Testis (tissue), 3 donors: Measurements from ENCODE around the gene ZNF226. TPM values are rescaled to one million over a fixed set of nuclear protein-coding genes. Genes with fewer than 3 reads are reported as not detected.

Experiments used
- DNase-seq: peaks from one replicate; pipeline ENCODE4 v3.0.0-alpha.2; 2019
- H3K27ac ChIP-seq, 2 donors: fragments of 200-600 bp; sonication (generic); one replicate each; pipeline ENCODE4 v1.5.1; 2019
- H3K27me3 ChIP-seq: fragments of 200-600 bp; sonication (generic); one replicate; pipeline ENCODE4 v1.5.1; 2019
- H3K36me3 ChIP-seq: fragments of 200-600 bp; sonication (generic); one replicate; pipeline ENCODE4 v1.5.1; 2017; ENCODE audit warnings: low read depth; ENCODE audit errors: missing control alignments
- H3K4me1 ChIP-seq: fragments of 200-600 bp; sonication (generic); one replicate; pipeline ENCODE4 v1.5.1; 2019
- H3K4me3 ChIP-seq, 2 donors: fragments of 200-600 bp; sonication (generic); one replicate each; pipeline ENCODE4 v1.5.1; 2017 to 2019
- H3K9me3 ChIP-seq: fragments of 200-600 bp; sonication (generic); one replicate; pipeline ENCODE4 v1.5.1; 2017
- CTCF ChIP-seq, 3 experiments: fragments of 450-650 bp in 2 of 3; fragments of 200-600 bp in 1 of 3; sonication (generic) in 1 of 3; IDR thresholded peaks; one replicate each; pipeline ENCODE4 v1.5.1; 2016 to 2019; ENCODE audit warnings: antibody characterized with exemption in 3 of 3, mild to moderate bottlenecking in 2 of 3, moderate library complexity in 1 of 3
- POLR2A ChIP-seq: fragments of 450-650 bp; IDR thresholded peaks from one replicate; pipeline ENCODE4 v1.6.1; 2017; ENCODE audit warnings: antibody characterized with exemption, mild to moderate bottlenecking, moderate library complexity
- WGBS, 2 donors: methylation state at CpG; one replicate each; pipeline ENCODE4 v1.1.5; 2018; 5-methylcytosine and 5-hydroxymethylcytosine counted together
- intact Hi-C: fragments of 100-400 bp; cut with DNase I; formaldehyde crosslinking; loops from one replicate; pipeline ENCODE4 v1.15.1; 2023; ENCODE audit warnings: low total_unique reads
- polyA plus RNA-seq: library from polyadenylated mRNA; stranded (reverse); fragments of 350-450 nt; fragmentation: Illumina TruSeq; extraction: RNeasy Lipid Tissue Mini Kit (QIAGEN cat#74804); gene quantifications from one replicate; pipeline ENCODE4 v1.2.3, GENCODE V29; 2014; ENCODE audit warnings: low read depth, low replicate concordance; ENCODE audit not compliant: insufficient read depth
- total RNA-seq, 2 donors: library from RNA; depleted of rRNA; stranded (reverse); fragments of >200 nt; gene quantifications; one replicate each; pipeline ENCODE4 v1.2.3, GENCODE V29; 2016

Gene ZNF226
- total and polyA plus RNA-seq, 3 donors from 2014 or later, result 27.4 to 54.0 (median 44.1) TPM

DNA sequence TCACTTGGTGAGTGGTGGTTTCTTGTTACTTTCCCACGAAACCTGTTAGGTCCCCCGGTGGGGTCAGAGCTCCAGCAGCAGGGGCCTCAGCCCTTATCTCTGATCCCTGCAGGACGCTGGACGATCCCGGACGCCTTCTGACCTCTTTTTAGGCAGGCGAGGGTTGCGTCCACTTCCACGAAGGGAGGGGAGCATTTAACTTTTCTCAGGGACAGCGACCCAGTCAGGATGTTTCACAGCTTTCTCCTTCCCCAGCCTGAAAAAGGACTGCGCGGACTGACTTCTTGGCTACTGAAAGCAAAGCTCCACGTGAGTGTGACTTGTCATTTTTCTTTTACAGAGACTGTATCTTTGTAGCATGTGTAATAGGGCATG, 22.9 kb upstream of the ZNF226 start:
- 4 to 5% methylated on average over 13 of the region's 13 CpGs for WGBS, 2 donors
- no peak for DNase-seq
- no peak for TF ChIP-seq CTCF (IDR thresholded peaks at IDR 0.05)
- no peak for TF ChIP-seq POLR2A

GRCh38 chr19:44149776-44150175, 15.1 kb upstream of the ZNF226 start:
- H3K27me3 ChIP-seq, result no peaks in the 10 kb centered on the region
- no peaks in the 10 kb centered on the region for H3K4me1 ChIP-seq
- H3K9me3 ChIP-seq, result no peaks in the 10 kb centered on the region
- DNase-seq, result no peak
- WGBS, 2 donors, result 69 to 92% methylated on average over 4 of the region's 4 CpGs
- H3K27ac ChIP-seq, result no peak overlapping the region
- no peak overlapping the region for H3K4me3 ChIP-seq
- no peak for TF ChIP-seq CTCF (IDR thresholded peaks at IDR 0.05)
- no peak for TF ChIP-seq POLR2A
- intact Hi-C loops, result no loop called here
- no peaks in the 10 kb centered on the region for H3K36me3 ChIP-seq

More for the DNA sequence above, 22.9 kb upstream of the ZNF226 start:
- intact Hi-C loops, result no loop called here
- no peaks in the 10 kb centered on the region for H3K36me3 ChIP-seq
- H3K9me3 ChIP-seq, result no peaks in the 10 kb centered on the region
- H3K4me3 ChIP-seq, result peak overlapping the region; percentile 87 to 97
- H3K27ac ChIP-seq, result peak overlapping the region in 1 of 2 donors; percentile 62
- H3K27me3 ChIP-seq, result no peaks in the 10 kb centered on the region
- no peaks in the 10 kb centered on the region for H3K4me1 ChIP-seq

DNA sequence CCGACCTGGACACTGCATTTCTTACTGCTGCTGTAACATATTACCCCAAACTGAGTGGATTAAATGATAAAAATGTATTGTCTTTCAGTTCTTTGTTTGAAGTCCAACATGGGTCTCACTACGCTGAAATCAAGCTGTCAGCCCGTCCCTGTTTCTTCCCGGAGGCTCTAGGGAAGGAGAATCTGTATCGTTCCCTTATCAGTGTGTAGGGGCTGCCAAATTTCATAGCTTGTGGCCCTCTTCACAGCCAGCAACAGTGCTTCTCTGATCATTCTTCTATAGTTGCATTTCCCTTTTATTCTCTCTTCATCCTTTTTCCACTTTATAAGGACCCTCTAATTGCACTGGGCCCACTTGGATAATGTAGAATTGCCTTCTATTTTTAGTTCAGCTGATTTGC, 13.4 kb upstream of the ZNF226 start:
- 83 to 89% methylated on average over 5 of the region's 5 CpGs for WGBS, 2 donors
- DNase-seq, result no peak
- intact Hi-C loops, result no loop called here
- H3K4me3 ChIP-seq, result no peak overlapping the region
- no peaks in the 10 kb centered on the region for H3K27me3 ChIP-seq
- no peaks in the 10 kb centered on the region for H3K4me1 ChIP-seq
- TF ChIP-seq POLR2A (no peak), CTCF (IDR thresholded peaks at IDR 0.05) (no peak)
- H3K9me3 ChIP-seq, result no peaks in the 10 kb centered on the region
- no peak overlapping the region for H3K27ac ChIP-seq
- no peaks in the 10 kb centered on the region for H3K36me3 ChIP-seq

- Histone ChIP-seq H3K27ac (no peak overlapping the region), H3K4me3 (no peak overlapping the region), H3K9me3 (no peaks in the 10 kb centered on the region), H3K27me3 (no peaks in the 10 kb centered on the region), H3K36me3 (no peaks in the 10 kb centered on the region), H3K4me1 (no peaks in the 10 kb centered on the region)
- intact Hi-C loops, result no loop called here
- DNase-seq, result no peak
- WGBS, 2 donors, result 100% methylated on average over 2 of the region's 2 CpGs
- TF ChIP-seq CTCF (IDR thresholded peaks at IDR 0.05) (no peak), POLR2A (no peak)
Measured at GRCh38 chr19:44156475-44156874, 8.4 kb upstream of the ZNF226 start.

GRCh38 chr19:44163789-44164188, 1.1 kb upstream of the ZNF226 start:
- intact Hi-C loops, result no loop called here
- Histone ChIP-seq H3K9me3 (no peaks in the 10 kb centered on the region), H3K4me3 (peak overlapping the region in 1 of 2 donors; percentile 71), H3K4me1 (peaks cover 9% of the 10 kb centered on the region), H3K27me3 (no peaks in the 10 kb centered on the region), H3K36me3 (no peaks in the 10 kb centered on the region), H3K27ac (no peak overlapping the region)
- no peak for TF ChIP-seq POLR2A
- no peak for TF ChIP-seq CTCF (IDR thresholded peaks at IDR 0.05)
- 78 to 81% methylated on average over 2 of the region's 2 CpGs for WGBS, 2 donors
- no peak for DNase-seq
